Endothelial cell (in vitro differentiated cells): ENCODE data around the gene CEACAM19. TPM values are rescaled to one million over a fixed set of nuclear protein-coding genes. Genes with fewer than 3 reads are reported as not detected.

ENCODE experiments used
- DNase-seq: peaks from one replicate; pipeline ENCODE4 v3.0.0; 2021; ENCODE audit warnings: low spot score
- H3K27ac Mint-ChIP-seq: one replicate; pipeline ENCODE4 v1.8.0; 2021; ENCODE audit warnings: mixed read lengths, inconsistent platforms; ENCODE audit not compliant: unreplicated experiment
- H3K27me3 Mint-ChIP-seq: one replicate; pipeline ENCODE4 v1.8.0; 2021; ENCODE audit warnings: mild to moderate bottlenecking, moderate library complexity, mixed read lengths, inconsistent platforms; ENCODE audit not compliant: unreplicated experiment
- H3K36me3 Mint-ChIP-seq: one replicate; pipeline ENCODE4 v1.8.0; 2021; ENCODE audit warnings: mild to moderate bottlenecking, low read depth, mixed read lengths, inconsistent platforms; ENCODE audit not compliant: unreplicated experiment
- H3K4me1 Mint-ChIP-seq: one replicate; pipeline ENCODE4 v1.8.0; 2021; ENCODE audit warnings: mild to moderate bottlenecking, mixed read lengths, inconsistent platforms; ENCODE audit not compliant: unreplicated experiment
- H3K4me3 Mint-ChIP-seq: one replicate; pipeline ENCODE4 v1.8.0; 2021; ENCODE audit warnings: mild to moderate bottlenecking, mixed read lengths, inconsistent platforms; ENCODE audit not compliant: unreplicated experiment
- H3K9me3 Mint-ChIP-seq: one replicate; pipeline ENCODE4 v1.8.0; 2021; ENCODE audit warnings: mixed read lengths, inconsistent platforms; ENCODE audit not compliant: unreplicated experiment
- microRNA-seq: library from miRNA; unstranded; fragments of <30 nt; microRNA quantifications from one replicate; pipeline ENCODE4, GENCODE V29; 2020; ENCODE audit not compliant: unreplicated experiment
- total RNA-seq: library from RNA; stranded (reverse); fragmentation: NEBNext Ultra II Directional; extraction: Animal tissue kit (Norgen Biotek cat#: 25700); gene quantifications from one replicate; pipeline ENCODE4 v1.2.1, GENCODE V29; 2021; ENCODE audit not compliant: unreplicated experiment
- TF ChIP-seq, protein P1 (sequence below): fragments of 200-600 bp; sonication (generic); IDR thresholded peaks from one replicate; pipeline ENCODE4 v1.5.0; 2021; ENCODE audit warnings: antibody characterized with exemption; ENCODE audit not compliant: unreplicated experiment

CEACAM19 gene
- total RNA-seq, 1 donor from 2014 or later: 3.7 TPM

DNA sequence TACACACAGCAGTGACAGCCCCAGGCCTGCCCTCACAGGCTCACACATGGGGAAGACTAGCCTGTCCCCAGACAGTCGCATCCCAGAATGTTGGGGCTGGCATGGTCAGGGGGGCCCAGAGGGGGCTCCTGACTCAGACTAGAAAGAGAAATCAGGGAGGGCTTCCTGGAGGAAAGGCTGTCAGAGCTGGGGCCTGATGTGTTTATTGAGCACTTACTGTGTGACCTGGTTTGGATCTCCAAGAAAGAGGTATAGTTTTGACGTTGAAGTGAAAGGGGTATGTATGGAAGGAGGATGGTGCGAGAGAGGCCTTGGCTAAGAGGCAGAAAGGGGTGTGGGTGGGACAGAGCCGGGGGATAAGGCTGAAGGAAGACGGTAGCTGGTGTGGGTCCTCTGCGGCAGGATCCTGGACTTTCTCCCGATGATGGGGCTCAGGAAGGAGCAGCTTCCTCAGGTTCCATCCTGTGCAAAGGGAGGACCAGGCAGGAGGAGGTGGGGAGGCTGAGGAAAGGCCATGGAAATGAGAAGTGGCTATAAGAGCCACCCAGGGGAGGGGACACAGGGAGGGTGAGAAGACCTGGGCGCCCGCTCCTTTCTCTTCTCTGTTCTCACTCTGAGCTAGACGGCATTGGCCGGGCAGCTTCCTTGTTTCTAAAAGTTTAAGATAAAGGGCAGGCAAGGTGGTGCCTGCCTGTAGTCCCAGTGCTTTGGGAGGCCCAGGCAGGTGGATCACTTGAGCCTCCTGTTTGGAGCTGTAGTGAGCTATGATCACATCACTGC lies 61.1 kb downstream of the CEACAM19 start:
- Mint-ChIP-seq H3K4me3 (no peak overlapping the region), H3K4me1 (no peaks in the 10 kb centered on the region), H3K9me3 (no peaks in the 10 kb centered on the region), H3K27me3 (peaks cover 1% of the 10 kb centered on the region), H3K27ac (no peak overlapping the region), H3K36me3 (no peaks in the 10 kb centered on the region)
- TF ChIP-seq, protein P1, sequence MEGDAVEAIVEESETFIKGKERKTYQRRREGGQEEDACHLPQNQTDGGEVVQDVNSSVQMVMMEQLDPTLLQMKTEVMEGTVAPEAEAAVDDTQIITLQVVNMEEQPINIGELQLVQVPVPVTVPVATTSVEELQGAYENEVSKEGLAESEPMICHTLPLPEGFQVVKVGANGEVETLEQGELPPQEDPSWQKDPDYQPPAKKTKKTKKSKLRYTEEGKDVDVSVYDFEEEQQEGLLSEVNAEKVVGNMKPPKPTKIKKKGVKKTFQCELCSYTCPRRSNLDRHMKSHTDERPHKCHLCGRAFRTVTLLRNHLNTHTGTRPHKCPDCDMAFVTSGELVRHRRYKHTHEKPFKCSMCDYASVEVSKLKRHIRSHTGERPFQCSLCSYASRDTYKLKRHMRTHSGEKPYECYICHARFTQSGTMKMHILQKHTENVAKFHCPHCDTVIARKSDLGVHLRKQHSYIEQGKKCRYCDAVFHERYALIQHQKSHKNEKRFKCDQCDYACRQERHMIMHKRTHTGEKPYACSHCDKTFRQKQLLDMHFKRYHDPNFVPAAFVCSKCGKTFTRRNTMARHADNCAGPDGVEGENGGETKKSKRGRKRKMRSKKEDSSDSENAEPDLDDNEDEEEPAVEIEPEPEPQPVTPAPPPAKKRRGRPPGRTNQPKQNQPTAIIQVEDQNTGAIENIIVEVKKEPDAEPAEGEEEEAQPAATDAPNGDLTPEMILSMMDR: no peak
- no peak for DNase-seq

Small RNA genes lying within 50 kb of the gene (microRNA-seq; reads per million reads assigned to microRNA genes)
- gene MIR4531: not detected

Other genes starting within 250 kb of the CEACAM19 start
- gene ZNF229, start 223.0 kb upstream of the CEACAM19 start, total RNA-seq: 10.3 TPM
- gene ZNF180, start 171.0 kb upstream of the CEACAM19 start, total RNA-seq: 7.7 TPM
- gene CEACAM20, start 141.8 kb upstream of the CEACAM19 start, total RNA-seq: not detected
- gene IGSF23, start 57.9 kb upstream of the CEACAM19 start, total RNA-seq: not detected
- gene PVR, start 27.6 kb upstream of the CEACAM19 start, total RNA-seq: 14.8 TPM
- not detected for gene CEACAM16, start 27.7 kb downstream of the CEACAM19 start, total RNA-seq
- gene BCL3, start 77.2 kb downstream of the CEACAM19 start, total RNA-seq: 1.9 TPM
- 0.85 TPM for gene CBLC, start 106.4 kb downstream of the CEACAM19 start, total RNA-seq
- gene BCAM, start 137.6 kb downstream of the CEACAM19 start, total RNA-seq: 6.9 TPM
- gene NECTIN2, start 174.8 kb downstream of the CEACAM19 start, total RNA-seq: 342 TPM
- 60.5 TPM for gene TOMM40, start 219.8 kb downstream of the CEACAM19 start, total RNA-seq
- 258 TPM for gene APOE, start 234.3 kb downstream of the CEACAM19 start, total RNA-seq
- 44.8 TPM for gene APOC1, start 243.1 kb downstream of the CEACAM19 start, total RNA-seq